HCT116 (cell line): Measurements from ENCODE around the gene PLCB4.

Experiments used
- EZH2 ChIP-seq: fragments of 200-600 bp; sonication (generic); IDR thresholded peaks from 2 replicates; pipeline ENCODE4 v1.6.1; 2017; ENCODE audit warnings: antibody characterized with exemption, mixed run types
- EZH2phosphoT487 ChIP-seq: fragments of 200-600 bp; IDR thresholded peaks from 2 replicates; pipeline ENCODE4 v1.6.1; 2018; ENCODE audit warnings: antibody characterized with exemption, borderline replicate concordance
- MAX ChIP-seq: IDR thresholded peaks from 2 replicates; pipeline ENCODE4 v1.6.1; 2012
- POLR2A ChIP-seq: IDR thresholded peaks from 2 replicates; pipeline ENCODE4 v1.7.0; 2011; ENCODE audit warnings: borderline replicate concordance; ENCODE audit not compliant: insufficient read depth, insufficient read length; ENCODE audit errors: extremely low read depth
- POLR2AphosphoS5 ChIP-seq: IDR thresholded peaks from 2 replicates; pipeline ENCODE4 v1.6.1; 2011; ENCODE audit warnings: mild to moderate bottlenecking, low read depth, low read length, moderate library complexity
- RAD21 ChIP-seq: IDR thresholded peaks from 2 replicates; pipeline ENCODE4 v1.6.1; 2012; ENCODE audit warnings: low read depth, mild to moderate bottlenecking
- TCF7L2 ChIP-seq: IDR thresholded peaks from 2 replicates; pipeline ENCODE4 v1.7.0; 2011; ENCODE audit warnings: borderline replicate concordance, inconsistent platforms; ENCODE audit not compliant: insufficient read depth, insufficient read length; ENCODE audit errors: extremely low read depth
- YY1 ChIP-seq: IDR thresholded peaks from 2 replicates; pipeline ENCODE4 v1.6.1; 2011; ENCODE audit warnings: low read length, low read depth, moderate library complexity, mild to moderate bottlenecking; ENCODE audit not compliant: insufficient replicate concordance; ENCODE audit errors: extremely low read depth
- ZNF274 ChIP-seq: fragments of 200-500 bp; sonication (Bioruptor generic); IDR thresholded peaks from 2 replicates; pipeline ENCODE4 v1.6.1; 2014; ENCODE audit warnings: mild to moderate bottlenecking, low read depth, low read length, inconsistent platforms
- TF ChIP-seq, protein P1 (sequence below), 3 experiments: fragments of 200-600 bp in 1 of 3; sonication (generic) in 1 of 3; IDR thresholded peaks in 2 of 3; conservative IDR thresholded peaks in 1 of 3; 2 replicates each; pipeline ENCODE4 v1.5.1; 2012 to 2017; ENCODE audit warnings: low read depth in 2 of 3, low read length in 2 of 3, antibody characterized with exemption in 1 of 3, borderline replicate concordance in 1 of 3, control low read depth in 1 of 3, mild to moderate bottlenecking in 1 of 3, mixed read lengths in 1 of 3, mixed run types in 1 of 3, moderate library complexity in 1 of 3; ENCODE audit not compliant: insufficient read depth in 1 of 3
- TF ChIP-seq, protein P2 (sequence below): IDR thresholded peaks from 2 replicates; pipeline ENCODE4 v1.6.1; 2012; ENCODE audit warnings: low read depth

DNA sequence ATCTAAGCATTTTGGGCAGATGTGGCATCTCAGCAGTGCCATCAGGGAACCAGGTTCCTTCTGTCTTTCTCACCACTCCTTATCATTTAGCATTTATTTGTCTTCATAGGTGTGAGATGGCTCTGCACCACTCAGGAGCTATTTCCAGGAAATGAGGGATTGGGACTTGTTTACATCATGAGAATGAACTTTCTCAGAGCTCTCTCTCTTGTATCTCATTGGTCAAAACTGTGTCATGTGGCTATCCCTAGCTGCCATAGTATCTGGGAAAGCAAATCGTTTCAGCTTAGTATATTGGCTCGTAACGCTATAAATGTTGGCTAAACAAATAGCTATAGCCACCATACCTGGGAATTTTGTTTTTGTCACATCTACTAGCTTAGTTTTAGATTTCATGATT, 23.8 kb downstream of the PLCB4 start:
- TF ChIP-seq TCF7L2: no peak
- TF ChIP-seq EZH2phosphoT487: no peak
- no peak for TF ChIP-seq ZNF274
- TF ChIP-seq, protein P1, sequence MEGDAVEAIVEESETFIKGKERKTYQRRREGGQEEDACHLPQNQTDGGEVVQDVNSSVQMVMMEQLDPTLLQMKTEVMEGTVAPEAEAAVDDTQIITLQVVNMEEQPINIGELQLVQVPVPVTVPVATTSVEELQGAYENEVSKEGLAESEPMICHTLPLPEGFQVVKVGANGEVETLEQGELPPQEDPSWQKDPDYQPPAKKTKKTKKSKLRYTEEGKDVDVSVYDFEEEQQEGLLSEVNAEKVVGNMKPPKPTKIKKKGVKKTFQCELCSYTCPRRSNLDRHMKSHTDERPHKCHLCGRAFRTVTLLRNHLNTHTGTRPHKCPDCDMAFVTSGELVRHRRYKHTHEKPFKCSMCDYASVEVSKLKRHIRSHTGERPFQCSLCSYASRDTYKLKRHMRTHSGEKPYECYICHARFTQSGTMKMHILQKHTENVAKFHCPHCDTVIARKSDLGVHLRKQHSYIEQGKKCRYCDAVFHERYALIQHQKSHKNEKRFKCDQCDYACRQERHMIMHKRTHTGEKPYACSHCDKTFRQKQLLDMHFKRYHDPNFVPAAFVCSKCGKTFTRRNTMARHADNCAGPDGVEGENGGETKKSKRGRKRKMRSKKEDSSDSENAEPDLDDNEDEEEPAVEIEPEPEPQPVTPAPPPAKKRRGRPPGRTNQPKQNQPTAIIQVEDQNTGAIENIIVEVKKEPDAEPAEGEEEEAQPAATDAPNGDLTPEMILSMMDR (IDR thresholded peaks at IDR 0.05 in 2 of 3, conservative IDR thresholded peaks at IDR 0.05 in 1 of 3; ENCODE audit: borderline replicate concordance in 1 of 3, insufficient read depth in 1 of 3, low read depth in 2 of 3, low read length in 2 of 3): no peak
- TF ChIP-seq EZH2: no peak
- TF ChIP-seq POLR2A: no peak
- no peak for TF ChIP-seq YY1
- TF ChIP-seq POLR2AphosphoS5: no peak
- no peak for TF ChIP-seq MAX
- TF ChIP-seq RAD21: no peak
- TF ChIP-seq, protein P2, sequence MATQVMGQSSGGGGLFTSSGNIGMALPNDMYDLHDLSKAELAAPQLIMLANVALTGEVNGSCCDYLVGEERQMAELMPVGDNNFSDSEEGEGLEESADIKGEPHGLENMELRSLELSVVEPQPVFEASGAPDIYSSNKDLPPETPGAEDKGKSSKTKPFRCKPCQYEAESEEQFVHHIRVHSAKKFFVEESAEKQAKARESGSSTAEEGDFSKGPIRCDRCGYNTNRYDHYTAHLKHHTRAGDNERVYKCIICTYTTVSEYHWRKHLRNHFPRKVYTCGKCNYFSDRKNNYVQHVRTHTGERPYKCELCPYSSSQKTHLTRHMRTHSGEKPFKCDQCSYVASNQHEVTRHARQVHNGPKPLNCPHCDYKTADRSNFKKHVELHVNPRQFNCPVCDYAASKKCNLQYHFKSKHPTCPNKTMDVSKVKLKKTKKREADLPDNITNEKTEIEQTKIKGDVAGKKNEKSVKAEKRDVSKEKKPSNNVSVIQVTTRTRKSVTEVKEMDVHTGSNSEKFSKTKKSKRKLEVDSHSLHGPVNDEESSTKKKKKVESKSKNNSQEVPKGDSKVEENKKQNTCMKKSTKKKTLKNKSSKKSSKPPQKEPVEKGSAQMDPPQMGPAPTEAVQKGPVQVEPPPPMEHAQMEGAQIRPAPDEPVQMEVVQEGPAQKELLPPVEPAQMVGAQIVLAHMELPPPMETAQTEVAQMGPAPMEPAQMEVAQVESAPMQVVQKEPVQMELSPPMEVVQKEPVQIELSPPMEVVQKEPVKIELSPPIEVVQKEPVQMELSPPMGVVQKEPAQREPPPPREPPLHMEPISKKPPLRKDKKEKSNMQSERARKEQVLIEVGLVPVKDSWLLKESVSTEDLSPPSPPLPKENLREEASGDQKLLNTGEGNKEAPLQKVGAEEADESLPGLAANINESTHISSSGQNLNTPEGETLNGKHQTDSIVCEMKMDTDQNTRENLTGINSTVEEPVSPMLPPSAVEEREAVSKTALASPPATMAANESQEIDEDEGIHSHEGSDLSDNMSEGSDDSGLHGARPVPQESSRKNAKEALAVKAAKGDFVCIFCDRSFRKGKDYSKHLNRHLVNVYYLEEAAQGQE: no peak
